GF-D8 (cell line): ENCODE results near the gene RNF121.

Experiments used
- DNase-seq: peaks from one replicate; lab custom pipeline; 2025; lab: John Stamatoyannopoulos, UW

RNF121 gene

GRCh38 chr11:72005347-72006260 is 76.8 kb downstream of the RNF121 start:
- DNase-seq = no peak

GRCh38 chr11:72006309-72007088 is 77.7 kb downstream of the RNF121 start:
- DNase-seq = no peak

DNA sequence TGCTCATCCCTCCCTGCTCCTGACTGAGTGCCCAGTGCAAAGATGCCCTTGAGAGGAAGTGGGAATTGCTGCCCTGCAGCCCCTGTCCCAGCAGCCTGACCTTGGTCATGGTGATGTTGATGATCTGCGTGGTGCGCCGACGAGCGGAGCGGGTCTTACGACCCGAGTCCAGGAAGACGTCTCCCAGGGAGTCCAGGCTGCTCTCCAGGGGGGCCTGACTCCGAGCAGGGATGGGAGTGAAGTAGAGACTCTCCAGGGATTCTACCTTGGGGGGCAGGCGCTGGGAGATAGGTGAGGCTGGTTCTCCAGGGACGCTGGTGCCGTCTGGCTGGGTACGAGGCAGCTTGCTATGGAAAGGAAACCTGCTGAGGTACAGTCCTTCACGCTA is 78.2 kb downstream of the RNF121 start:
- no peak for DNase-seq

GRCh38 chr11:72007587-72007986 is 78.7 kb downstream of the RNF121 start:
- DNase-seq = no peak

DNA sequence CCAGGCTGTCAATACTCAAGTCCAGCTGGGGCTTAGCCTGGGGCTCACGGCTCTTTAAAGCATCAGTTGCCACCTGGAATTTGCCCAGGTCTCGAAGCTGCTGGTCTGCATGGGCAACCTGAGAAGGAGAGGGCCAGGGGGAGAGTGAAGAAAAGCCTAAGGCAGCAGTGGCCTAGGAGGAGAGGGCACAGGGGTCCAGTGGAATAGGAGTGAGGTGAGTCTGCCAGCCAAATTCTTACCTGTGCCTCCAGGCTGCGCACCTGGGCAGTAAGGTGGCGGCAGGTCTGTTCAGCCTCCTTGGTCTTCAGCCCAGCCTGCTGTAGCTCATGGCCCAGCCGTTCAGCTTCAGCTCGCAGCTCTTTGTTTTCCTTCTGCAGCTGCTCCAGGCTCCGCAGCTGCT is 79.9 kb downstream of the RNF121 start:
- no peak for DNase-seq

GRCh38 chr11:72009156-72009555 is 80.3 kb downstream of the RNF121 start:
- DNase-seq = no peak

DNA sequence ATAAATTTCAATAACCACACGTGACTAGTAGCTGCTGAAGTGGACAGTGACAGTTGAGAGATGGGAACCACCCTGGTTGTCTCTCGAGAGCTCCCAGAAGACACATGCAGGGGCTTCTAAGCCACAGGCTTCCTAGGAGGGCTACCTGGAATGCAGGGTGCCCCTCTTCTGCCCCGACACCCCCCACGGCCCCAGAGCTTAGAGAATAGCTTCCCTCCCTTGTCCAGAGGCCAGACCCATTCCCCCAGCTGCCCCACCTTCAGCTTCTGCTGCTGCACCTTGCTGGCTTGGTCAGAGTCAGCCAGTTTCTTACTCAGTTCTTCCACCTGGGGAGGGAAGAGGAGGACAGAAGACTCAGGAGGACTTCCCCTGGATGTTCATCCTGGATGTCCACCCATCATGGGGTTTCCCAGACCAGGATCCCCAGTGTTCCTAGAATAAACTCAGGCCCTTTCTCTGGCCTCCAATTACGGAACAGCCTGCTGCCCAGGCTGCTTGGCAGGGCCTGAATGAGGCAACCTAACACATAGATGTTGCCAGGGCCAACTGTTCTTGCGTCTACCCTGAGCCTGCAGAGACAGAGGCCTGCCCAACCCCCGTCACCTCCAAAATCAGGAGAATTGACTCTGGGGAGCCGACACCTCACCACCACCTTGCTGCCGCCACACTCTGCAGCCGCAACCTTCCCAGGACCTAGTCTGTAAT is 81.8 kb downstream of the RNF121 start:
- no peak for DNase-seq

DNA sequence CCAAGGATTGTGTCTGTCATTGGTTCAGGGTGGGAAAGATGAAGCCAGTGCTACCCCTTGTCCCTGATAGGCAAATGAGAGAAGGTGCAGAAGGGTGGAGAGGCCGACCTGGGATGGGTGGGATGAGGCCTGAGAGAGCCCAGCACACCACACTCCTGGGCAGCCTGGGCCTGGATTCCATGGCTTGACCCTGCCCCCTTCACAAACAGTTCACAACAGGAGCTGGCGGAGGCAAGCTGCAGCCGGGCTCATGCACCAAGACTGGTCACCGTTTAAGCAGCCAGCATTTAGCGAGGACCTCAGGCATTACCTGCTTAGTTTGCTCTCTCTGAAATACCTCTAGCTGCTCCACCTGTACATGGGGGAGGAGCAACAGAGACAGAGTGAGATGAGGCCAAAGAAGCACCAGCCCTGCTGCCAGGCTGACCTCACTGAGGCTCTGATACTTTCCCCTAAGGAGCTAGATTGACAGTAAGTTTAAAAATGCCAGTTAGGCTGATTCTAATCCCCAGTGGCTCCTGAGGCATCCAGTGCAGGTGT is 83.3 kb downstream of the RNF121 start:
- DNase-seq = no peak

DNA sequence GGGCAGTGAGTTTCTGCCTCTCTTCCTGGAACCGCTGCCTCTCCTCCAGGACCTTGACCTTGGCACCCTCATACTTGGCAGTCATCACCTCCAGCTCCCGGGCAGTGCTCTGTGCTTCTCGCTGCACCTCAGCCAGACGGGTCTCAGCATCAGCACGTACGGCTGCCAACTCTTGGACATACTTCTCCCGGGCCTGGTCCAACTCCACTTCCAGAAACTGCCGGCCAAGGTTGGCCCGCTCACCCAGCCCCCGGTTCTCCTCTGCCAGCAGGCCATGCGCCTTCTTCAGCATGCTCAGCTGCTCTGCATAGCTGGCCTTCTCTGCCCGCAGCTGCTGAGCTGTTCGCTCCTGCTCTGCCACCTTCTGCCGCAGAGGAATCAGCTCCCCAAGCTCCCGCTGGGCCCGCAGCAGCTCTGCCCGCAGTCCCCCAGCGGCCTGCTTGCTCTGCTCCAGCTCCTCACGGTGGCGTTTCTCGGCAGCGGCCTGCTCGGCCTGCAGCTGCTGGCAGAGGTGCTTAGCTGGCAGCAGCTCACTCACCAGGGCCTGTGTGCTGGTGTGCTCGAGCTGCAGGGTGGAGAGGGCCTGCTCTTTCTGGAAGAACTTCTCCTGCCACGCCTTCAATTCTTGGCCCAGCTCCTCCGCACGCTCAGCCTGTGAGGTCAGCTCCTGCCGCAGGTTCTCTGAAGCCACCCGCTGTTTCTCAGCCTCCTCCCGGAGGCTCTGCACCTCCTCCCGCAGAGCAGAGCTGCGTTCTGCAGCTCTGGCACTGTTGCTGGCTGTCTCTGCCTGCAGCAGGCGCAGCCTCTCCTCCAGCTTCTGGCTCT is 84.3 kb downstream of the RNF121 start:
- no peak for DNase-seq

- DNase-seq = no peak
Measured at GRCh38 chr11:72013765-72014711, 85.2 kb downstream of the RNF121 start.

DNA sequence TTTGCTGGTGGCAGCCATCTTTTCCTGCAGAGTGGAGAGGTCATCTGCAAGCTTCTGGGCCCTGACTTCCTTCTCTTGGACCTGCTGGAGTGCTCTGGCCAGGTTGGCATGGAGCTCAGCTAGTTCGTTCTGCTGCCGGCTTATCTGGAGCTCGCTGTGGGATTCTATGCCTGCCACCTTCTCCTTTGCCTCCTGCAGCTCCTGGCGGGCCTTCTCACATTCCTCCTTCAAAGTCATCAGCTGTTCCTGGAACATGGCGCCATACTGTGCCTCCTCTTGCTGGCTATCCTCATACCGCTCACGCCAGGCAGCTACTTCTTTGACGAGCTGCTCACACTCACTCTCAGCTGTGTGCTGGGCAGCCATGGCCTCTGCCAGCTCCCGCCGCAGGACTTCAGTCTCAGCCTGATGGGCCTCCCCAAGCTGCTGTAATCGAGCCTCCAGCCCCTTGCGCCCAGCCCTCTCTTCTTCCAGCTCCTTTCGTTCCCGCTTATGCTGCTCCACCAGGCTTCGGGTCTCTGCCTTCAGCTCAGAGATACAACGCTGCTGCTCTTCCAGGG is 86.0 kb downstream of the RNF121 start:
- DNase-seq = no peak

- DNase-seq = no peak
Measured at GRCh38 chr11:72015511-72016061, 86.7 kb downstream of the RNF121 start.

GRCh38 chr11:72018171-72018570 is 89.3 kb downstream of the RNF121 start:
- no peak for DNase-seq

GRCh38 chr11:72023335-72023734 is 94.5 kb downstream of the RNF121 start:
- no peak for DNase-seq

GRCh38 chr11:72024069-72024754 is 95.4 kb downstream of the RNF121 start:
- no peak for DNase-seq

DNA sequence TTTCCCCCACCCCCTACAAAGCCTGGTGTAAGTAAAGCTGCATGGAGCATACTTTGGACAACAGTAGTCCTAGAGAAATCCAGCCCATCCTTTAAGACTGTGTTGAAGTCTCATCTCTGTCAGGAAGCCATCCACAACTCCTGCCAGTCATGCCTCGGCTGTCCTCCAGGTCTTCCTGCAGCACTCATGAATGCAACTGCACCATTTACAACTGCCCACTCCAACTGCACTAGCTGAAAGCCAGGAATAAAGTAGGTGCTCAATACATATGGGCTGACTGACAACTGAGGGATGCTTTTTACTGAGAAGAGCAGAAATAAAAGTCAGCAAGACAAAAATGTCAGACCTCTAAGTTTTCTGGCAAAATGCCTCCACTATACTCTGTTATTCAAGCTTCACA is 97.2 kb downstream of the RNF121 start:
- no peak for DNase-seq

- DNase-seq = no peak
Measured at GRCh38 chr11:72030472-72031045, 101.7 kb downstream of the RNF121 start.

DNA sequence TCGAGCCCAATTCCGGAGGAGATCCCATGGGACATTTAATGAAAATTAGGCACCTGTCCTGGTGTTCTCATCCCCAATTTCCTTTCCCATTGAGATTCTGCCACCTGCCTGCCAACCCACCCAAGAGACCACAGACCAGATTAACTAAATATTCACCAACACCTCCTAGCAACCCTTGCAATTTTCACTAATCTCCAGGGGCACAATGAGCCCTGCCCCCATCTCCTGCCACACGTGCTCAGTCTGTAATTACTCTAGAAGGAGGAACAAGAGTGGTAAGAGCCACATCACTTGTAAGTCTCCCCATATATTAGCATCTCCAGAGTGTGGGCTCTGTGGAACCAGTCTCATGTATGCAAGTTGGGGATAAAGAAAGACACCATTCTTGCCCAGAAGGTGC is 107.8 kb downstream of the RNF121 start:
- no peak for DNase-seq
